GM21360 (cell line): Measurements from ENCODE around the gene MRPS27.

Source experiments
- ATAC-seq: cut with Tn5 transposase; IDR thresholded peaks from one replicate; pipeline ENCODE4 v1.9.1; 2021; ENCODE audit warnings: mild to moderate bottlenecking, moderate library complexity; ENCODE audit not compliant: unreplicated experiment

The MRPS27 gene

GRCh38 chr5:72206160-72206559, 113.9 kb downstream of the MRPS27 start:
- ATAC-seq, result no peak

GRCh38 chr5:72205431-72206009, 114.5 kb downstream of the MRPS27 start:
- ATAC-seq, result no peak

GRCh38 chr5:72204946-72205345, 115.1 kb downstream of the MRPS27 start:
- ATAC-seq, result no peak

- ATAC-seq, result no peak
These were observed 116.7 kb downstream of the MRPS27 start for GRCh38 chr5:72203251-72203845.

- no peak for ATAC-seq
These were observed 117.7 kb downstream of the MRPS27 start for GRCh38 chr5:72202331-72202825.

- ATAC-seq, result no peak
These were observed 120.4 kb downstream of the MRPS27 start for GRCh38 chr5:72199681-72200080.

- no peak for ATAC-seq
These were observed 122.6 kb downstream of the MRPS27 start for GRCh38 chr5:72197393-72197792.

- ATAC-seq, result no peak
These were observed 124.5 kb downstream of the MRPS27 start for GRCh38 chr5:72195581-72195980.

- ATAC-seq, result peak; percentile 89
These were observed 125.2 kb downstream of the MRPS27 start for GRCh38 chr5:72194846-72195245.

- no peak for ATAC-seq
These were observed 128.6 kb downstream of the MRPS27 start for GRCh38 chr5:72191404-72191803.

- ATAC-seq, result no peak
These were observed 130.9 kb downstream of the MRPS27 start for GRCh38 chr5:72189146-72189545.

GRCh38 chr5:72188166-72188565, 131.9 kb downstream of the MRPS27 start:
- no peak for ATAC-seq

- no peak for ATAC-seq
These were observed 132.5 kb downstream of the MRPS27 start for GRCh38 chr5:72187388-72188075.

GRCh38 chr5:72185496-72186329, 134.3 kb downstream of the MRPS27 start:
- ATAC-seq, result no peak

GRCh38 chr5:72184408-72184807, 135.6 kb downstream of the MRPS27 start:
- ATAC-seq, result no peak

GRCh38 chr5:72183101-72183520, 136.9 kb downstream of the MRPS27 start:
- no peak for ATAC-seq

GRCh38 chr5:72182686-72183085, 137.4 kb downstream of the MRPS27 start:
- ATAC-seq, result no peak

GRCh38 chr5:72180925-72181324, 139.1 kb downstream of the MRPS27 start:
- no peak for ATAC-seq

GRCh38 chr5:72179816-72180440, 140.1 kb downstream of the MRPS27 start:
- no peak for ATAC-seq

- no peak for ATAC-seq
These were observed 140.8 kb downstream of the MRPS27 start for GRCh38 chr5:72179028-72179815.
